Ovary (tissue), 9 donors: Measurements from ENCODE around the gene OCEL1. TPM values are rescaled to one million over a fixed set of nuclear protein-coding genes. Genes with fewer than 3 reads are reported as not detected.

Experiments
- DNase-seq, 5 donors: peaks; one replicate each; pipeline ENCODE4 v3.0.0-alpha.2; 2019 to 2020
- H3K27ac ChIP-seq, 2 donors: fragments of 200-600 bp; one replicate each; pipeline versions ENCODE4 v1.5.1 to v1.8.0; 2019 to 2022
- H3K27me3 ChIP-seq: fragments of 200-600 bp; one replicate; pipeline ENCODE4 v1.8.0; 2022
- H3K36me3 ChIP-seq: fragments of 200-600 bp; sonication (generic); one replicate; pipeline ENCODE4 v1.5.1; 2019
- H3K4me1 ChIP-seq: one replicate; pipeline ENCODE4 v1.8.1; 2013; ENCODE audit warnings: mild to moderate bottlenecking, moderate library complexity; ENCODE audit not compliant: insufficient read depth
- H3K4me3 ChIP-seq: fragments of 200-600 bp; sonication (generic); one replicate; pipeline ENCODE4 v1.5.1; 2017
- H3K9me3 ChIP-seq, 2 donors: fragments of 200-600 bp in 1 of 2; sonication (generic) in 1 of 2; one replicate each; pipeline versions ENCODE4 v1.5.1 to v1.8.1; 2013 to 2019; ENCODE audit warnings: mild to moderate bottlenecking in 1 of 2, moderate library complexity in 1 of 2
- EP300 ChIP-seq: sonication (generic); formaldehyde crosslinking; IDR thresholded peaks from one replicate; pipeline ENCODE4 v1.6.1; 2017; ENCODE audit warnings: antibody characterized with exemption
- POLR2A ChIP-seq: fragments of 450-650 bp; IDR thresholded peaks from one replicate; pipeline ENCODE4 v1.6.1; 2017; ENCODE audit warnings: antibody characterized with exemption, mild to moderate bottlenecking, moderate library complexity
- WGBS, 3 donors: extraction: QIAGEN DNeasy Blood & Tissue Kit in 1 of 3; methylation state at CpG; one replicate each; pipeline versions ENCODE4 v1.1.5 to v1.1.7; 2013 to 2017; 5-methylcytosine and 5-hydroxymethylcytosine counted together
- intact Hi-C, 4 donors: fragments of 100-400 bp; cut with DNase I; formaldehyde crosslinking; loops; one replicate each; pipeline versions ENCODE4 v1.11.0 to v1.15.1; 2022 to 2023
- polyA plus RNA-seq, 2 donors: library from polyadenylated mRNA; stranded (reverse); fragments of 200-250 nt in 1 of 2; fragments of 350-450 nt in 1 of 2; fragmentation: Illumina TruSeq in 1 of 2; extraction: RNeasy Lipid Tissue Mini Kit (QIAGEN cat#74804) in 1 of 2; gene quantifications; one replicate each; pipeline ENCODE4 v1.2.3, GENCODE V29; 2013 to 2014
- total RNA-seq, 7 donors: library from RNA; depleted of rRNA in 2 of 7; stranded (reverse); fragments of >200 nt in 2 of 7; fragmentation: NEBNext Ultra II Directional in 3 of 7; extraction: Animal tissue kit (Norgen Biotek cat#: 25700) in 3 of 7; gene quantifications; one replicate each; pipeline versions ENCODE4 v1.1.0 to v1.2.4, GENCODE V29; 2016 to 2023
- TF ChIP-seq, protein P1 (sequence below), 3 donors: fragments of 450-650 bp in 2 of 3; fragments of 200-600 bp in 1 of 3; IDR thresholded peaks; one replicate each; pipeline versions ENCODE4 v1.5.1 to v1.8.0; 2016 to 2022; ENCODE audit warnings: antibody characterized with exemption in 3 of 3, mild to moderate bottlenecking in 1 of 3
- donor health status: DM: no; HTN: no; CAD: no; lungs with moderate emphysema.
- donor health status: DM: no; HTN: no; CAD: no.
- donor health status: Bipolar disorder and iron deficiency.
- donor health status: DM: yes; HTN: yes; CAD: no.
- donor health status: DM: no; HTN: no; CAD: no.
- donor health status: DM: yes; HTN: yes; CAD: no.

OCEL1 gene
- total and polyA plus RNA-seq, 9 donors = 6.4 to 39.8 (median 18.6) TPM

DNA sequence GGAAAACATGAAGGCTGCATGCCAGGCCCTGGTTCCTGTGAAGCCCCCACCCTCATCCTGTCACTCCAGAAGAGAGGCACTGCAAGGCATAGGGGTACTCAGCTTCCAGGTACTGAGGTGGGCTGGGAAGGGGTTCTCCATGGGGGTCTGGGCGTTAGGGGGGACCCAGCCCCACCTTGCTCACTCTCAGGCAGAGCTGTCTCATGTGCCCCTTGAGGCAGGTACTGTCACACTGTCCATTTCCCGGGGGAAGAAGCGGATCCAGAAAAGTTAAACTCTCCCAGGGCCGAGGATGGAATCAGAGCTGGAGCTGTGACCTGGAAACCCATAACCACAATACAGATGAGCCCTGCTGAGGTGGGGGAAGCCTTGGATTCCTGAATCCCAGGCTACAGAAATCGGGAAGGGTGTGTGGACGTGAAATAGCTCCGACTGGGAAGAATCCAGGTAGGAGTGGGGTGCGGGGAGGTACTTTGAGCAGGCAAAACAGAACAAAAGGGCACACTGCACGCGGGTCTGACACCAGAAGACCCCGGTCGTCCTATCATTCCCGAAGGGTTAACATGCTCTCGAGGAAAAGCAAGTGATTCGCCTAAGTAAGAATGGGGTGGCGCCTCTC is 11.4 kb upstream of the OCEL1 start:
- H3K4me3 ChIP-seq = peak overlapping the region; percentile 66
- intact Hi-C loops = loop anchor here in 1 of 4 donors (5.0 kb wide), 1 partner anchor 53 kb away; the partner anchor contains the start of gene BABAM1
- TF ChIP-seq POLR2A (no peak), EP300 (no peak)
- TF ChIP-seq, protein P1, sequence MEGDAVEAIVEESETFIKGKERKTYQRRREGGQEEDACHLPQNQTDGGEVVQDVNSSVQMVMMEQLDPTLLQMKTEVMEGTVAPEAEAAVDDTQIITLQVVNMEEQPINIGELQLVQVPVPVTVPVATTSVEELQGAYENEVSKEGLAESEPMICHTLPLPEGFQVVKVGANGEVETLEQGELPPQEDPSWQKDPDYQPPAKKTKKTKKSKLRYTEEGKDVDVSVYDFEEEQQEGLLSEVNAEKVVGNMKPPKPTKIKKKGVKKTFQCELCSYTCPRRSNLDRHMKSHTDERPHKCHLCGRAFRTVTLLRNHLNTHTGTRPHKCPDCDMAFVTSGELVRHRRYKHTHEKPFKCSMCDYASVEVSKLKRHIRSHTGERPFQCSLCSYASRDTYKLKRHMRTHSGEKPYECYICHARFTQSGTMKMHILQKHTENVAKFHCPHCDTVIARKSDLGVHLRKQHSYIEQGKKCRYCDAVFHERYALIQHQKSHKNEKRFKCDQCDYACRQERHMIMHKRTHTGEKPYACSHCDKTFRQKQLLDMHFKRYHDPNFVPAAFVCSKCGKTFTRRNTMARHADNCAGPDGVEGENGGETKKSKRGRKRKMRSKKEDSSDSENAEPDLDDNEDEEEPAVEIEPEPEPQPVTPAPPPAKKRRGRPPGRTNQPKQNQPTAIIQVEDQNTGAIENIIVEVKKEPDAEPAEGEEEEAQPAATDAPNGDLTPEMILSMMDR (IDR thresholded peaks at IDR 0.05) = no peak
- 19 to 29% (median 22%) methylated on average over 16 of the region's 16 CpGs for WGBS, 3 donors
- peaks cover 4% of the 10 kb centered on the region for H3K4me1 ChIP-seq
- peak overlapping the region in 1 of 2 donors; percentile 92 for H3K27ac ChIP-seq
- H3K9me3 ChIP-seq = no peaks in the 10 kb centered on the region
- no peaks in the 10 kb centered on the region for H3K36me3 ChIP-seq
- DNase-seq = peak in 2 of 5 donors; percentile 33 to 34
- no peaks in the 10 kb centered on the region for H3K27me3 ChIP-seq

DNA sequence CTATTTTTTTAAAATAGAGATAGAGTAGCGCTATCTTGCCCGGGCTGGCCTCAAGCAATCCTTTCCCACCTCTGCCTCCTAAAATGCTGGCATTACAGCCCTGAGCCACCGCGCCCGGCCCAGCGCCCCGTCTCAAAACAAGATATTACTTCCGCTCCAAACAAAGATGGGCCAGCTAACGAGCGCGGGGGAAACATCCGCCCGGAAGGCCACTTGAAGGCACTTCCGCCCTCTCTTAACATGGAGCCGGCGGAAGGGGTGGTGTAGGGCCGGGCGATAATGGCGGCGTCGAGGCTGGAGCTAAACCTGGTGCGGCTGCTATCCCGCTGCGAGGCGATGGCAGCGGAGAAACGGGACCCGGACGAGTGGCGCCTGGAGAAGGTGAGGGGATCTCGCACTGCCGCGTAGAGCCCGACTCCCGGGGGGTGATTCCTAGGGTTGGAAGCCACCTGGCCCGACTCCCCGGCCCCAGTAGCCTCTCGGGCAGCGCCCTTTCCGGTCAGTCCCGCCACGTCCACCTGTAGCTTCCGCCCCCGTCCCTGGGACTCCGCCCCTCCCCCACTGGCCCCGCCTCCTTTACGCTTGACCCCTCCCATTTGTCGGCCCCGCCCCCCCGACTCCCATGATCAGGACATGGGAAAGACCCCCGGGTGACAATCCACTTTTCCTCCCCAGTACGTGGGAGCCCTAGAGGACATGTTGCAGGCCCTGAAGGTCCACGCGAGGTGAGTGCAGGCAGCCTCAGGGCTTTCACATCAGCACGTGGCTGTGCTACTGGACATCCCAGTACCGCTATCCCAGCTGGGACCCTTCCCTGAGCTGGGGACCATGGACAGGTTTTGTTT is 10.7 kb upstream of the OCEL1 start, which contains the start of gene USE1:
Gene USE1 (plus strand): TSS at position 231 of the 845 bp plus-strand sequence. CDS start 49 bp downstream, at position 280.
- Histone ChIP-seq H3K4me1 (peaks cover 9% of the 10 kb centered on the region), H3K36me3 (no peaks in the 10 kb centered on the region), H3K27me3 (no peaks in the 10 kb centered on the region), H3K4me3 (peak within 1 kb of the TSS; percentile 66), H3K27ac (peak within 1 kb of the TSS; percentile 30 to 92), H3K9me3 (no peaks in the 10 kb centered on the region)
- TF ChIP-seq POLR2A (peak; percentile 45), EP300 (no peak)
- TF ChIP-seq, protein P1 (IDR thresholded peaks at IDR 0.05) = no peak
- DNase-seq = peak; percentile 88 to 94 (median 92)
- intact Hi-C loops = no loop called here
- 1 to 2% (median 1%) methylated on average over 56 of the region's 56 CpGs for WGBS, 3 donors

DNA sequence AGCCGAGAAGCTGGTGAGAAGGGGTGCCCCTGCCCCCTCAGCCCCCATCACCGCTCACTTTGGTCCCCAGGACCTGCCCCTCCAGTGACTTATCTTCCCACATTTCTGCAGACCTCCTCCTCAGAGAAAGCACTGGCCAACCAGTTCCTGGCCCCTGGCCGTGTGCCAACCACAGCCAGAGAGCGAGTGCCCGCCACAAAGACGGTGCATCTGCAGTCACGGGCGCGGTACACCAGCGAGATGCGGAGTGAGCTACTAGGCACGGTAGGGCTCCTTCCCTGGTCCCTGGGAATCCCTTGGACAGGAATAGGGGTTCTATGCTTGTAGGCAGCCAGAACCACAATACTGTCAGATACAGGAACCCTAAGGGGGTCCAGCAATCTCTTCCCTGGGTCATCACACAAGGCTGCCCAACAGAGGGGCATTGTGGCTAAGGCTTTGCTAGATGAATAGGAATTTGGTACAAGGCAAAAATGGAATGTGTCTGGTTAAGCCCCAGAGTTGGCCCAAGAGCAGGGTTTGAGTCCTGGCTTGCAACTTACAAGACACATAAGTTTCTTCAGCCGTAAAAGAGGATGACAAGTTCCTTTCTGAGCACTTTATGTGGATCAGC is 9.9 kb upstream of the OCEL1 start:
- Histone ChIP-seq H3K9me3 (no peaks in the 10 kb centered on the region), H3K36me3 (no peaks in the 10 kb centered on the region), H3K27me3 (no peaks in the 10 kb centered on the region), H3K27ac (no peak overlapping the region), H3K4me3 (peak overlapping the region; percentile 66), H3K4me1 (peaks cover 11% of the 10 kb centered on the region)
- intact Hi-C loops = no loop called here
- WGBS, 3 donors = 71 to 83% (median 76%) methylated on average over 12 to 13 of the region's 13 CpGs
- TF ChIP-seq, protein P1 (IDR thresholded peaks at IDR 0.05) = no peak
- no peak for TF ChIP-seq EP300
- no peak for TF ChIP-seq POLR2A
- peak in 4 of 5 donors; percentile 46 to 68 (median 65) for DNase-seq

DNA sequence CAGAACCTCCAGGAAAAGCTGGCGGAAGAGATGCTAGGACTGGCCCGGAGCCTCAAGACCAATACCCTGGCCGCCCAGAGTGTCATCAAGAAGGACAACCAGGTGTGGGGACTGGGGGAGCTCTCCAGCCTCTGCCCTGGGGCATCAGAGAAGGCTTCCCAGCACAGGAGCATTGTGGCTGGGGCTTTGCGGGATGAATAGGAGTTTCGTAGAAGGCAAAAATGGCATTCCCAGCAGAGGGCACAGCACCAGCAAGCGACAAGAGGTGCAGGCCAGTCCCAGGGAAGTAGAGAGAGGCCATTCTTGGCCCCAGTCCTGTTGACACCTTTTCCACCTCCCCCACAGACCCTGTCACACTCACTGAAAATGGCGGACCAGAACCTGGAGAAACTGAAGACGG is 6.7 kb upstream of the OCEL1 start:
- TF ChIP-seq POLR2A (no peak), EP300 (no peak)
- TF ChIP-seq, protein P1 (IDR thresholded peaks at IDR 0.05) = no peak
- Histone ChIP-seq H3K4me1 (peaks cover 11% of the 10 kb centered on the region), H3K36me3 (no peaks in the 10 kb centered on the region), H3K27me3 (no peaks in the 10 kb centered on the region), H3K27ac (no peak overlapping the region), H3K4me3 (no peak overlapping the region), H3K9me3 (no peaks in the 10 kb centered on the region)
- intact Hi-C loops = no loop called here
- WGBS, 3 donors = 96 to 97% (median 96%) methylated on average over 8 of the region's 8 CpGs
- DNase-seq = no peak
